ENCODE data around the gene HHAT.

The HHAT gene

GRCh38 chr1:210527091-210527490, 198.4 kb downstream of the HHAT start:
- TF ChIP-seq, protein P1, sequence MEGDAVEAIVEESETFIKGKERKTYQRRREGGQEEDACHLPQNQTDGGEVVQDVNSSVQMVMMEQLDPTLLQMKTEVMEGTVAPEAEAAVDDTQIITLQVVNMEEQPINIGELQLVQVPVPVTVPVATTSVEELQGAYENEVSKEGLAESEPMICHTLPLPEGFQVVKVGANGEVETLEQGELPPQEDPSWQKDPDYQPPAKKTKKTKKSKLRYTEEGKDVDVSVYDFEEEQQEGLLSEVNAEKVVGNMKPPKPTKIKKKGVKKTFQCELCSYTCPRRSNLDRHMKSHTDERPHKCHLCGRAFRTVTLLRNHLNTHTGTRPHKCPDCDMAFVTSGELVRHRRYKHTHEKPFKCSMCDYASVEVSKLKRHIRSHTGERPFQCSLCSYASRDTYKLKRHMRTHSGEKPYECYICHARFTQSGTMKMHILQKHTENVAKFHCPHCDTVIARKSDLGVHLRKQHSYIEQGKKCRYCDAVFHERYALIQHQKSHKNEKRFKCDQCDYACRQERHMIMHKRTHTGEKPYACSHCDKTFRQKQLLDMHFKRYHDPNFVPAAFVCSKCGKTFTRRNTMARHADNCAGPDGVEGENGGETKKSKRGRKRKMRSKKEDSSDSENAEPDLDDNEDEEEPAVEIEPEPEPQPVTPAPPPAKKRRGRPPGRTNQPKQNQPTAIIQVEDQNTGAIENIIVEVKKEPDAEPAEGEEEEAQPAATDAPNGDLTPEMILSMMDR (IDR thresholded peaks at IDR 0.05; ENCODE audit: control extremely low read depth, extremely low read depth, low read depth, missing control alignments), result no peak
- DNase-seq (ENCODE audit: extremely low spot score), result no peak
- ChIA-PET CTCF (no interaction called here), POLR2A (no interaction called here)

GRCh38 chr1:210531475-210532222, 202.9 kb downstream of the HHAT start:
- ChIA-PET CTCF (interaction anchor here (1.2 kb wide), 1 partner anchor 10 kb away, joined by 3 read pairs; no protein-coding TSS in a partner anchor), POLR2A (no interaction called here)
- TF ChIP-seq, protein P1 (IDR thresholded peaks at IDR 0.05; ENCODE audit: control extremely low read depth, extremely low read depth, low read depth, missing control alignments), result no peak
- no peak for DNase-seq (ENCODE audit: extremely low spot score)

GRCh38 chr1:210532223-210532598, 203.5 kb downstream of the HHAT start:
- no peak for DNase-seq (ENCODE audit: extremely low spot score)
- CTCF ChIA-PET, result interaction anchor here (1.2 kb wide), 1 partner anchor 11 kb away, joined by 3 read pairs; no protein-coding TSS in a partner anchor
- TF ChIP-seq, protein P1 (IDR thresholded peaks at IDR 0.05; ENCODE audit: control extremely low read depth, extremely low read depth, low read depth, missing control alignments), result no peak
- POLR2A ChIA-PET, result no interaction called here

DNA sequence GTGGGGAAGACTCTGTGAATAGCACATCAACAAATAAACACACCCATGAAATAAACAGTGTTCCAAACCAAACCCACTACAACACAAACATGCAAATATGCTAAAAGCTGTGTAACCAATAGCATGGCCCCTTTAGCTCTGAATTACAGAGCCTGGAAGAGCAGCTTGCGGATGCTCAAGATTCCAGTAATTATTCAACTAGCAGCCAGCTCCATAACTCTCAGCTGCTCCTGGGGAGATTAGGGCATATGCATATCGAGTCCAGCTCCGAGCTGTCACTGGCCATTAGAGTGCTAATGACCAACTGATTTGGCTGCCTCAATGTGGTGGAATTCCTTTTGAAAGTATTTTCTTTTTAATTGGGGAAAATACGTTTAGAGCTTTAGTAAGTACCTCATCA, 207.1 kb downstream of the HHAT start:
- no peak for DNase-seq (ENCODE audit: extremely low spot score)
- TF ChIP-seq, protein P1 (IDR thresholded peaks at IDR 0.05; ENCODE audit: control extremely low read depth, extremely low read depth, low read depth, missing control alignments), result no peak
- POLR2A ChIA-PET, result no interaction called here
- CTCF ChIA-PET, result no interaction called here

DNA sequence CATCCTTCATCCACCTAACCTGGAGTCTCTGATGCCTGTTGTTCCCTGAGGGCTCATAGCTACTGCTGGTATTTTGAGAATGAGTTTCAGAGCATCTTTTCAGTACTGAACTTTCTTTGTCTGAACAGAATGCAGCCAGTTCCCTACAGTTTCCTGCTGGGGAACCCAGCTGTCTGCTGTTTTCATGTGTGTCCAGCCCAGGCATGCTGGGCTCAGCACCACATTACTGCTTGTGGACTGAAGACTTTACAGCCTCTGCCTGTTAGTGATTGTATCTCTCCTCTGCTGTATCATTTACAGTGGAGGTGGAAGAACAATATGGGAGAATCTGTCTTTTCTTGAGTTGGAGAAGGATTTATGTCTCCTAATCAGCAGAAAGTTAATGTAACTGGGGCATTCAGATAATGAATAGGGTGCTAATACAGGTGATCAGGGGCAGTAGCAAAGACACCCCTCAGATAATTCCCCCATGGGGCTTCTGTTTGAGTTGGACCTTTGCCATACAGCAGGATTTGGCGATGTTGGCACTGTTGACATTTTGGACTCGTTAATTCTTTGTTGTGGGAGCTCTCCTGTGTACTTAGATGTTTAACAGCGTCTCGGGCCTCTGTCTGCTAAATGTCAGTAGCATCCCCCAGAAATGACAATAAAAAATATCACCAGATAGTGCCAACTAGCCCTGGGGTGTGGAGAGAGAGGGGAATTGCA, 207.7 kb downstream of the HHAT start:
- TF ChIP-seq, protein P1 (IDR thresholded peaks at IDR 0.05; ENCODE audit: control extremely low read depth, extremely low read depth, low read depth, missing control alignments), result no peak
- no peak for DNase-seq (ENCODE audit: extremely low spot score)
- ChIA-PET POLR2A (no interaction called here), CTCF (no interaction called here)

DNA sequence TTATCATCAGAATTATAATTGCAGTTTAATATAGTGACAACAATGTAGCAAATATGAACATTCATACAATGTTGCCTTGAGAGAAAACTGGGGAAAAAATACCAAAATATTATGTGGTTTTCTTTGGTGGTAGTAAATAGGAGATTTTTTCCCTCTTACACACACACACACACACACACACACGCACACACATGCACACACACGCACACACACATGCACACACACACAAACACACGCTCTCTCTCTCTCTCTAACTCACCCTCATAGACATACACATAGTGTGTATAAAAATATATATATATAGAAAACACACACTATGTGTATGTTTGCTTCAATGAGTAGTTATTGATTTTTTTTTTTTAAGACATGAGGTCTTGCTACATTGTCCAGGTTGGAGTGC, 211.6 kb downstream of the HHAT start:
- TF ChIP-seq, protein P1 (IDR thresholded peaks at IDR 0.05; ENCODE audit: control extremely low read depth, extremely low read depth, low read depth, missing control alignments), result no peak
- ChIA-PET POLR2A (no interaction called here), CTCF (no interaction called here)
- DNase-seq (ENCODE audit: extremely low spot score), result no peak

All from GM10248 (cell line).